DND-41 (cell line): ENCODE data around the gene MAP2K5.

Source experiments
- CTCF ChIP-seq: IDR thresholded peaks from 2 replicates; pipeline ENCODE4 v1.5.1; 2012; ENCODE audit warnings: borderline replicate concordance, low read length, moderate library complexity, mild to moderate bottlenecking; ENCODE audit not compliant: poor library complexity, severe bottlenecking; ENCODE audit errors: extremely low read depth
- EZH2 ChIP-seq: IDR thresholded peaks from 3 replicates; pipeline ENCODE4 v1.6.1; 2012; ENCODE audit warnings: borderline replicate concordance, low read depth, mild to moderate bottlenecking, moderate library complexity, low read length, inconsistent platforms; ENCODE audit not compliant: severe bottlenecking

- TF ChIP-seq CTCF (no peak), EZH2 (no peak)
Measured at GRCh38 chr15:67843571-67844387, 301.3 kb downstream of the MAP2K5 start.
